OCI-LY7 (cell line): Measurements from ENCODE around the gene RSKR. TPM values are rescaled to one million over a fixed set of nuclear protein-coding genes. Genes with fewer than 3 reads are reported as not detected.

ENCODE experiments used
- BruUV-seq: library from RNA; stranded (reverse); fragments of 400-500 nt; replicated peaks from 2 replicates; lab custom pipeline; 2021; lab: Mats Ljungman, UMichigan
- CTCF ChIA-PET: fragments of 300-600 bp; sonication (Branson Sonifier 250); formaldehyde crosslinking; loops from one replicate; lab custom pipeline; 2022; ENCODE audit warnings: antibody characterized with exemption; ENCODE audit not compliant: unreplicated experiment; lab: Charles Lee
- POLR2A ChIA-PET: fragments of 300-600 bp; sonication (Branson Sonifier 250); formaldehyde crosslinking; loops from one replicate; lab custom pipeline; 2022; ENCODE audit warnings: antibody characterized with exemption; lab: Charles Lee
- DNase-seq: peaks from one replicate; pipeline ENCODE4 v3.0.0-alpha.2; 2015; ENCODE audit warnings: low spot score
- H2AFZ ChIP-seq: fragments of 200-600 bp; sonication (generic), shearing (Covaris generic); 2 replicates; pipeline ENCODE4 v1.6.1; 2014; ENCODE audit warnings: mild to moderate bottlenecking, antibody characterized with exemption, low read length, moderate library complexity
- H3K27ac ChIP-seq: fragments of 200-600 bp; sonication (generic); 2 replicates; pipeline ENCODE4 v1.5.1; 2014; ENCODE audit warnings: mixed run types, low read depth, mild to moderate bottlenecking, moderate library complexity, low read length, inconsistent platforms; ENCODE audit not compliant: poor library complexity, severe bottlenecking
- H3K36me3 ChIP-seq: fragments of 200-600 bp; sonication (generic); 2 replicates; pipeline ENCODE4 v1.6.1; 2014; ENCODE audit warnings: mild to moderate bottlenecking, antibody characterized with exemption, low read length, moderate library complexity, mixed read lengths; ENCODE audit not compliant: insufficient read depth
- H3K4me1 ChIP-seq: fragments of 200-600 bp; sonication (generic); 2 replicates; pipeline ENCODE4 v1.5.1; 2014; ENCODE audit warnings: mild to moderate bottlenecking, low read length; ENCODE audit not compliant: insufficient read depth, poor library complexity, severe bottlenecking
- H3K4me2 ChIP-seq: fragments of 200-600 bp; sonication (generic); 2 replicates; pipeline ENCODE4 v1.6.1; 2014; ENCODE audit warnings: mild to moderate bottlenecking, low read length
- H3K4me3 ChIP-seq: fragments of 200-600 bp; sonication (generic); 2 replicates; pipeline ENCODE4 v1.5.1; 2014; ENCODE audit warnings: mild to moderate bottlenecking, low read depth, low read length; ENCODE audit not compliant: poor library complexity, severe bottlenecking
- H3K79me2 ChIP-seq: fragments of 200-600 bp; sonication (generic); 2 replicates; pipeline ENCODE4 v1.6.1; 2016; ENCODE audit warnings: low read depth, mild to moderate bottlenecking, low read length, moderate library complexity, mixed read lengths; ENCODE audit not compliant: insufficient read depth
- H3K9me2 ChIP-seq: fragments of 200-600 bp; sonication (generic); 2 replicates; pipeline ENCODE4 v1.6.1; 2016; ENCODE audit warnings: mild to moderate bottlenecking, low read length, mixed read lengths; ENCODE audit not compliant: insufficient read depth
- H3K9me3 ChIP-seq: fragments of 200-600 bp; sonication (generic); 2 replicates; pipeline ENCODE4 v1.6.1; 2014; ENCODE audit warnings: mild to moderate bottlenecking, mixed run types, low read length, mixed read lengths
- H4K20me1 ChIP-seq: fragments of 200-600 bp; sonication (generic); 2 replicates; pipeline ENCODE4 v1.6.1; 2014; ENCODE audit warnings: mild to moderate bottlenecking, antibody characterized with exemption, low read length, moderate library complexity, mixed read lengths; ENCODE audit not compliant: insufficient read depth
- EZH2phosphoT487 ChIP-seq: fragments of 200-600 bp; sonication (generic); IDR thresholded peaks from 2 replicates; pipeline ENCODE4 v1.6.1; 2018; ENCODE audit warnings: low read depth, borderline replicate concordance, mild to moderate bottlenecking, mixed run types, antibody characterized with exemption, low read length, moderate library complexity, mixed read lengths
- intact Hi-C: fragments of 100-400 bp; cut with micrococcal nuclease; formaldehyde crosslinking; loops from one replicate; pipeline ENCODE4 v1.10.0; 2022; ENCODE audit not compliant: unreplicated experiment
- total RNA-seq, 2 experiments: library from RNA; depleted of rRNA in 1 of 2; stranded (reverse); fragments of >200 nt in 1 of 2; shearing (Covaris generic) in 1 of 2; gene quantifications; 2 replicates each; pipeline ENCODE4 v1.2.3, GENCODE V29; 2014 to 2022
- TF ChIP-seq, protein P1 (sequence below): fragments of 200-600 bp; sonication (generic); conservative IDR thresholded peaks from 2 replicates; pipeline ENCODE4 v1.5.1; 2014; ENCODE audit warnings: mild to moderate bottlenecking, antibody characterized with exemption, low read length, moderate library complexity, mixed read lengths

RSKR gene
- total RNA-seq, 2 experiments from 2014 or later = 30.4 to 59.6 TPM

DNA sequence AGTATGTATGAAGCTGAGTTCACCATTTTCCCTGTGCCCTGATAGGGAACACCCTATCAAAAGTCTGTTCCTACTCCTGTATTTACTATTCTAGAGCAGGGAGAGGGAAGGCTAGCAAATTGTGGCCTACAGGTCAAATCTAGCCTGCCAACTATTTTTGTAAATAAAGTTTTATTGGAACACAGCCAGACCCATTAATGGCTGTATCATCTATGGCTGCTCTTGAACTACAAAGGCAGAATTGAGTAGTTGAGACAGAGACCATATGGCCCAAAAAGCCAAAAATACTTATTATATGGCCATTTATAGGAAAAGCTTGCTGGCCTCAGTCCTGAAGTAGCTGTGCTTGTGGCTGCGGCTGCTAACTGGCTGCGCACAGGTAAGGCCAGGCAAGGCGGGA, 33.0 kb downstream of the RSKR start:
- TF ChIP-seq EZH2phosphoT487 = no peak
- TF ChIP-seq, protein P1, sequence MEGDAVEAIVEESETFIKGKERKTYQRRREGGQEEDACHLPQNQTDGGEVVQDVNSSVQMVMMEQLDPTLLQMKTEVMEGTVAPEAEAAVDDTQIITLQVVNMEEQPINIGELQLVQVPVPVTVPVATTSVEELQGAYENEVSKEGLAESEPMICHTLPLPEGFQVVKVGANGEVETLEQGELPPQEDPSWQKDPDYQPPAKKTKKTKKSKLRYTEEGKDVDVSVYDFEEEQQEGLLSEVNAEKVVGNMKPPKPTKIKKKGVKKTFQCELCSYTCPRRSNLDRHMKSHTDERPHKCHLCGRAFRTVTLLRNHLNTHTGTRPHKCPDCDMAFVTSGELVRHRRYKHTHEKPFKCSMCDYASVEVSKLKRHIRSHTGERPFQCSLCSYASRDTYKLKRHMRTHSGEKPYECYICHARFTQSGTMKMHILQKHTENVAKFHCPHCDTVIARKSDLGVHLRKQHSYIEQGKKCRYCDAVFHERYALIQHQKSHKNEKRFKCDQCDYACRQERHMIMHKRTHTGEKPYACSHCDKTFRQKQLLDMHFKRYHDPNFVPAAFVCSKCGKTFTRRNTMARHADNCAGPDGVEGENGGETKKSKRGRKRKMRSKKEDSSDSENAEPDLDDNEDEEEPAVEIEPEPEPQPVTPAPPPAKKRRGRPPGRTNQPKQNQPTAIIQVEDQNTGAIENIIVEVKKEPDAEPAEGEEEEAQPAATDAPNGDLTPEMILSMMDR = no peak

DNA sequence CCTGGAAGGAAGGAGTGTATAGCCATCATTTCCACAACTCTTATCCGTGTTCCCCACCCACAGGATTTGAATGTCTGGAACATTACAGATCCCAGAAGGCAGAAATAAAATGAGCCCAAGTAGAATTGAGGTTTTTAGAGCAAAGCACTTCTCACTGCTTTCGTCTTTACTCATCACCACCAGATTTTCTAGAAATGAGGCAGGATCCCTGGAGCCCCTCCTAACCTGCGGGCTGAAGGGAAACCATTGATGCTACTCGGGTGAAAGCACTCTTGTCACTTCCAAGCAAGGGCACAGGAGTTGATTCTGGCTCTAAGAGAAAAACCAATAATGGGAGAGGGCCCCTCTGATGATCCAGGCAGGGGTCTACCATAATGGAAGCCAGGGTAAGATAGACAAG, 34.5 kb downstream of the RSKR start:
- no peak overlapping the region for H2AFZ ChIP-seq
- H3K4me3 ChIP-seq = no peak overlapping the region
- H3K9me3 ChIP-seq = no peaks in the 10 kb centered on the region
- peaks cover 88% of the 10 kb centered on the region for H3K36me3 ChIP-seq
- ChIA-PET POLR2A (no interaction called here), CTCF (no interaction called here)
- no peak for TF ChIP-seq EZH2phosphoT487
- TF ChIP-seq, protein P1 = no peak
- no peak overlapping the region for H3K27ac ChIP-seq
- no peaks in the 10 kb centered on the region for H3K79me2 ChIP-seq
- DNase-seq = no peak
- no TSS peak for BruUV-seq
- intact Hi-C loops = no loop called here
- H3K4me2 ChIP-seq = no peak overlapping the region
- no peaks in the 10 kb centered on the region for H3K9me2 ChIP-seq
- no peaks in the 10 kb centered on the region for H4K20me1 ChIP-seq
- peaks cover 7% of the 10 kb centered on the region for H3K4me1 ChIP-seq

More for the DNA sequence above, 33.0 kb downstream of the RSKR start:
- H3K9me3 ChIP-seq = no peaks in the 10 kb centered on the region
- peaks cover 7% of the 10 kb centered on the region for H3K4me1 ChIP-seq
- no peak for DNase-seq
- POLR2A ChIA-PET = no interaction called here
- no TSS peak for BruUV-seq
- H3K4me2 ChIP-seq = no peak overlapping the region
- H3K9me2 ChIP-seq = no peaks in the 10 kb centered on the region
- H3K27ac ChIP-seq = no peak overlapping the region
- no peaks in the 10 kb centered on the region for H3K79me2 ChIP-seq
- H4K20me1 ChIP-seq = no peaks in the 10 kb centered on the region
- no peak overlapping the region for H2AFZ ChIP-seq
- intact Hi-C loops = no loop called here
- H3K4me3 ChIP-seq = no peak overlapping the region
- H3K36me3 ChIP-seq = peaks cover 88% of the 10 kb centered on the region
- CTCF ChIA-PET = no interaction called here

DNA sequence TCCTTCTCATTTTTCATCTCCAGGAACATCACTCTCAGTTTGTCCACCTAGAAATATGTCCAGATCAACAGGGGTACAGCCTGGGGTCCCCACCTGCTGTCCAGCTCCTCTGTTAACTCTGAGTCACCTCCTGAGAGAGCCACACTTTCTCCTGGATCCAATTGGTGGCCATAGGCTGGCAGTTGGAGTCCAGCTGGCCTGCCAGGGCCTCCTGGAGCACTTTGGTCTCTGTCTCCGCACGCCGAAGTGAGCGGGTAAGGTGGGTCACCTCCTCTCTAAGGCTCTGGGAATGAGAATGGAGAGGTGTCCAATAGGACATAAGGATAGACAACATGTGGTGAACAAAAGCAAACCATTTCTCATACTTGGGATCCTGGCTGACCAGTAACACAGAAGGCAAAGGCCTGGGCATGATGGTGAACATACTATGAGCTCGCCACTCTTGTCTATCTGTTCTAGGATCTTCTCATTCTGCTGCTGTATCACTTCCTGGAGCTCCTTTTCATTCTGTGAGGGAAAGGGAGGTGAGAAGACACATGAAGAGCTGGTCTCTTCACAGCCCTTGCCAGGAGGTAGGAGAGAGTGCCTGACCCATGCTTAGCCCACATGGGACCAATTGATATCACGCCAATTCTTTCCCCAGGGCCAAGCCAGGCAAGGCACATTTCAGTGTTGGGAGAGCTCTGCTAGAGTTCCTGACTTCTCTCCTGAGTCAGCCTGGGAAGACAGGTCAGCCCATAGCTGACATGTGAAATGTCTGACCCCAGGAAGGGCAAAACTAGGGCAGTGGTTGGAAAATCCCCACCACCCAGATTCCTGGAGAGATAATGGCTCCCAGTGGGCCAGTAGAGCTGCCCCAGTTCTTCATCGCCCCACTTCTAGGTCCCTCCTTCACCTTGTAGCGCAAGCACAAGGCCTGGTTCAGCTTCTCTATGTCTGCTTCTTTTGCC, 35.5 kb downstream of the RSKR start:
- no peaks in the 10 kb centered on the region for H4K20me1 ChIP-seq
- H3K4me1 ChIP-seq = peaks cover 7% of the 10 kb centered on the region
- DNase-seq = no peak
- no peak for TF ChIP-seq EZH2phosphoT487
- peak overlapping the region; percentile 58 for H3K27ac ChIP-seq
- CTCF ChIA-PET = no interaction called here
- no peak overlapping the region for H3K4me3 ChIP-seq
- H3K9me3 ChIP-seq = no peaks in the 10 kb centered on the region
- intact Hi-C loops = no loop called here
- no peaks in the 10 kb centered on the region for H3K79me2 ChIP-seq
- no peak overlapping the region for H2AFZ ChIP-seq
- POLR2A ChIA-PET = no interaction called here
- BruUV-seq = no TSS peak
- H3K36me3 ChIP-seq = peaks cover 83% of the 10 kb centered on the region
- H3K9me2 ChIP-seq = no peaks in the 10 kb centered on the region
- no peak overlapping the region for H3K4me2 ChIP-seq
